ENCODE data around the gene TRO. TPM values are rescaled to one million over a fixed set of nuclear protein-coding genes. Genes with fewer than 3 reads are reported as not detected.

TRO gene
- total RNA-seq, 4 donors from 2014 or later: 16.7 to 42.1 (median 23.3) TPM

DNA sequence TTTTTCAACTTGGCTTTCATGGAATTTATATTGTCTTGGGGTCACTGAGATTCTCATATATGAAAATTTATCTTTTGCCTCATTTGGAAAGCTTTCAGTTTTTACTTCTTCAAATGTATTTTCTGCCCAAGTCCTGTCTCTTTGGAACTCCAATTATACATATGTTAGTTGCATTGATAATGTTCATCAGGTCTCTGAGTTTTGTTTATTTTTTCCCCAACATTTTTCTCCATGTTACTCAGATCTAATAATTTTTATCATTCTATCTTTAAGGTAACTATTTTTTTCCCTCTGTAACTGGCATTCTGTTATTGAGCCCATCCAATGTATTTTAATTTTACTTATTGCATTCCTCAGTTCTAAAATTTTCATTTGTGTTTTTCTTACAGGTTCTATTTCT, 10.7 kb upstream of the TRO start:
- Histone ChIP-seq H3K9me3 (no peaks in the 10 kb centered on the region), H3K36me3 (no peaks in the 10 kb centered on the region), H3K27ac (no peak overlapping the region), H3K4me1 (no peaks in the 10 kb centered on the region), H3K4me3 (replicated peaks in 1 of 3) (no peak overlapping the region), H3K27me3 (no peaks in the 10 kb centered on the region)
- no peak for DNase-seq
- intact Hi-C loops (cut with DNase I): no loop called here
- TF ChIP-seq, protein P1, sequence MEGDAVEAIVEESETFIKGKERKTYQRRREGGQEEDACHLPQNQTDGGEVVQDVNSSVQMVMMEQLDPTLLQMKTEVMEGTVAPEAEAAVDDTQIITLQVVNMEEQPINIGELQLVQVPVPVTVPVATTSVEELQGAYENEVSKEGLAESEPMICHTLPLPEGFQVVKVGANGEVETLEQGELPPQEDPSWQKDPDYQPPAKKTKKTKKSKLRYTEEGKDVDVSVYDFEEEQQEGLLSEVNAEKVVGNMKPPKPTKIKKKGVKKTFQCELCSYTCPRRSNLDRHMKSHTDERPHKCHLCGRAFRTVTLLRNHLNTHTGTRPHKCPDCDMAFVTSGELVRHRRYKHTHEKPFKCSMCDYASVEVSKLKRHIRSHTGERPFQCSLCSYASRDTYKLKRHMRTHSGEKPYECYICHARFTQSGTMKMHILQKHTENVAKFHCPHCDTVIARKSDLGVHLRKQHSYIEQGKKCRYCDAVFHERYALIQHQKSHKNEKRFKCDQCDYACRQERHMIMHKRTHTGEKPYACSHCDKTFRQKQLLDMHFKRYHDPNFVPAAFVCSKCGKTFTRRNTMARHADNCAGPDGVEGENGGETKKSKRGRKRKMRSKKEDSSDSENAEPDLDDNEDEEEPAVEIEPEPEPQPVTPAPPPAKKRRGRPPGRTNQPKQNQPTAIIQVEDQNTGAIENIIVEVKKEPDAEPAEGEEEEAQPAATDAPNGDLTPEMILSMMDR (IDR thresholded peaks at IDR 0.05): no peak
- no peak for TF ChIP-seq POLR2A (IDR thresholded peaks at IDR 0.05)

DNA sequence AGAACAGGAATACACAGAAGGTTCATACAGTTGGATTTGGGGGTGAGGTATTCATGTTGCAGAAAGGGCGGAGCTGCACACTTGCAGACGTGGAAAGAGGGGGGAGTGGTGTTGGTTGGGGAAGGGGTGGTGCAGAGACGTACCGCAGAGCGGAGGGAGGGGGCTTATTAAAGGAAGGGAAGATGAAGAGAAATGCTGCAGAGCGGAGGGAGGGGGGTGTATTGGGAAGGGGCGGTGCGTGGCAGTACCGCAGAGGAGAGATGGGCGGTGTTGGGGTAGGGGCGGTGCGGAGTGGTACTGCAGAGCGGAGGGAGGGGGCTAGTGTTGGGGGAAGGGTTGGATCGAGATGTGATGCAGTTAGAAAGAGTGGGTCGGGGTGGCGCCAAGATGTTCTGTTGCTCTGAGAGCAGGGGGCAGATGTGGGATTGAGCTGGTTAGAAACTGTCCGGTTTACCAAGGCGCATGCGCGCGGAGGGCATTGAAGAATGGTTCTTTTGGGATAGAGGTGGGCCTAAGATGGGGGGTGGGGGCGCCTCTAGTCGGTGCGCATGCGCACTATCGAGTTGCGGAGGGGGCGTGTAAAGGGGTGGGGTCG, 900 bp downstream of the TRO start:
- Histone ChIP-seq H3K9me3 (no peaks in the 10 kb centered on the region), H3K4me3 (replicated peaks in 1 of 3) (peak overlapping the region in 2 of 3 donors; percentile 34 to 35), H3K36me3 (no peaks in the 10 kb centered on the region), H3K27me3 (no peaks in the 10 kb centered on the region), H3K27ac (no peak overlapping the region), H3K4me1 (no peaks in the 10 kb centered on the region)
- WGBS, 2 donors: 0 to 2% methylated on average over 27 to 29 of the region's 29 CpGs
- intact Hi-C loops (cut with DNase I): no loop called here
- TF ChIP-seq POLR2A (IDR thresholded peaks at IDR 0.05): no peak
- TF ChIP-seq, protein P1 (IDR thresholded peaks at IDR 0.05): no peak
- DNase-seq: peak; percentile 67 to 77

GRCh38 chrX:54922547-54922946, 1.9 kb downstream of the TRO start:
- no peak for DNase-seq
- no peak overlapping the region for H3K4me3 ChIP-seq (replicated peaks in 1 of 3)
- TF ChIP-seq, protein P1 (IDR thresholded peaks at IDR 0.05): no peak
- TF ChIP-seq POLR2A (IDR thresholded peaks at IDR 0.05): no peak
- no peaks in the 10 kb centered on the region for H3K4me1 ChIP-seq
- H3K27ac ChIP-seq: no peak overlapping the region
- intact Hi-C loops (cut with DNase I): no loop called here
- WGBS, 2 donors: 100% methylated on average over 1 to 2 of the region's 3 CpGs
- H3K36me3 ChIP-seq: no peaks in the 10 kb centered on the region
- H3K27me3 ChIP-seq: no peaks in the 10 kb centered on the region
- H3K9me3 ChIP-seq: no peaks in the 10 kb centered on the region

DNA sequence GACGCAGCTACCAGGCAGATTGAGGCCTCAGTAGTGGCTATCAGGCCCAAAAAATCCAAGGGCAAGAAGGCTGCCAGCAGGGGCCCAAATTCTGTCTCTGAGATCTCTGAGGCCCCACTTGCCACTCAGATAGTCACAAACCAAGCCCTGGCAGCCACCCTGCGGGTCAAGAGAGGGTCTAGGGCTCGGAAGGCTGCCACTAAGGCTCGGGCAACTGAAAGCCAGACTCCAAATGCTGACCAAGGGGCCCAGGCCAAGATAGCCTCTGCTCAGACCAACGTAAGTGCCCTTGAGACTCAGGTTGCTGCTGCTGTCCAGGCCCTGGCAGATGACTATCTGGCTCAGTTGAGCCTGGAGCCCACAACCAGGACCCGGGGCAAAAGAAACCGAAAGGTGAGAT, 2.8 kb downstream of the TRO start:
- Histone ChIP-seq H3K36me3 (no peaks in the 10 kb centered on the region), H3K27me3 (no peaks in the 10 kb centered on the region), H3K4me3 (replicated peaks in 1 of 3) (no peak overlapping the region), H3K9me3 (no peaks in the 10 kb centered on the region), H3K27ac (no peak overlapping the region), H3K4me1 (no peaks in the 10 kb centered on the region)
- DNase-seq: no peak
- 96 to 100% methylated on average over 5 to 6 of the region's 7 CpGs for WGBS, 2 donors
- TF ChIP-seq POLR2A (IDR thresholded peaks at IDR 0.05): no peak
- TF ChIP-seq, protein P1 (IDR thresholded peaks at IDR 0.05): no peak
- intact Hi-C loops (cut with DNase I): no loop called here

DNA sequence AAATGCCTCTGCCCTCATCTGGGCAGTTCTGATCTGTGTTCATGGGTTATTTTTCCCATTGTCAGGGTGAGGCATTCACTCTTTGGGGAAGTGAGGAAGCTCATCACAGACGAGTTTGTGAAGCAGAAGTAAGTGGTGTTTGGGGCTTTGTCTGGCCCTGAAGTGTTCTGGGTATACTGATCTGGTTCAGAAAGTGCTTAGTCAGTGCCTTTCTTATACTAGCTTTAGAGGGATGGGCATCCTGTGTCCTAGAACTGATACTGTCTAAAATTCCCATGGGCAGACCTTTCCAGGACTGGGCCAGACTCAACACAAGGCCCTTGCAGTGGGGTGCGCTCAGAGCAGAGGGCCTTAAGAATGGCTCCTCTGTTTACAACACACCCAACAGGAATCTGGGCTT, 6.4 kb downstream of the TRO start:
- H3K4me3 ChIP-seq (replicated peaks in 1 of 3): no peak overlapping the region

More for the DNA sequence above, 6.4 kb downstream of the TRO start:
- Histone ChIP-seq H3K4me1 (no peaks in the 10 kb centered on the region), H3K9me3 (no peaks in the 10 kb centered on the region), H3K27me3 (no peaks in the 10 kb centered on the region), H3K27ac (no peak overlapping the region), H3K36me3 (no peaks in the 10 kb centered on the region)
- intact Hi-C loops (cut with DNase I): no loop called here
- TF ChIP-seq, protein P1 (IDR thresholded peaks at IDR 0.05): no peak
- TF ChIP-seq POLR2A (IDR thresholded peaks at IDR 0.05): no peak
- 63 to 71% methylated on average over 1 of the region's 2 CpGs for WGBS, 2 donors
- DNase-seq: no peak

Data from thyroid gland (tissue), 4 donors.